GM10248 (cell line): ENCODE measurements around the gene MAD1L1.

Experiments
- CTCF ChIA-PET: fragments of 300-600 bp; sonication (Branson Sonifier 250); formaldehyde crosslinking; extraction: SDS; loops from one replicate; lab custom pipeline; 2021; ENCODE audit warnings: antibody characterized with exemption; lab: Yijun Ruan, JAX
- POLR2A ChIA-PET: fragments of 350-650 bp; sonication (Branson Sonifier 250); formaldehyde crosslinking; extraction: SDS; loops from one replicate; lab custom pipeline; 2020; ENCODE audit warnings: antibody characterized with exemption; lab: Yijun Ruan, JAX
- DNase-seq: peaks from one replicate; pipeline ENCODE4 v3.0.0; 2012; ENCODE audit errors: extremely low spot score
- CTCF ChIP-seq: IDR thresholded peaks from 2 replicates; pipeline ENCODE4 v1.5.1; 2012; ENCODE audit warnings: mild to moderate bottlenecking, low read depth; ENCODE audit errors: extremely low read depth, missing control alignments, control extremely low read depth

The MAD1L1 gene

GRCh38 chr7:1966631-1967200 lies 266.0 kb downstream of the MAD1L1 start:
- no peak for TF ChIP-seq CTCF
- DNase-seq, result no peak
- POLR2A ChIA-PET, result no interaction called here
- CTCF ChIA-PET, result no interaction called here

DNA sequence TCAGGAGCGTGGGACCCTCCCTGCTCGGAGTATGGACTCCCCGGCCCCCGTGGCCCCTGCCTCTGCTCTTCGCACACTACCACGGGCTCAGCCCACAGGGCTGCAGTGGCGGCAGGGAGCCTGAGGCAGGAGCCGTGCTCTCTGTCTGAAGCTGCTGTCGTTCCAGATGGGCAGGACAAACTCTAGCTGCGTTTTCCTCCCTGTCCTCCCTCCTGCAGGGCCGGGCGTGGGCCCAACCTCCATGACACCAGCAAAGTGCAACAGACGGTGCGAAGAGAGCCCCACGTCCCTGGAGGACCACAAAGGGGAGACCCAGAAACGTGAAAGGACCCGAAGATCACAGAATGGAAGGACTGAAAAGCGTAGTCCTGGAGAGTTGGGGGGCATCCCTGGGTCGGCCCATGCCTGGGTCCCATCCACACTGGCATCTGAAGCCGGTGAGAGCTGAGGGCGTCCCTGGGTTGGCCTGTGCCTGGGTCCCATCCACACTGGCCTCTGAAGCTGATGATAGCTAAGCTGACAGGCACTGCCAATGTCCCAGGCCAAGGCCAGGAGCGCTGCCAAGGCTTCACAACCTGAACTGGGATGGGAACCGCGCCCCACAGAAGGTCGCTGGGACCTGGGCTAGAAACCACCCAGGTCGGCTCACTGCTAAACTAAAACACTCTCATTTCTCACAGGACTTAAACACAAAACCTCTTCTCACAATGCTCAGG lies 267.0 kb downstream of the MAD1L1 start:
- POLR2A ChIA-PET, result no interaction called here
- CTCF ChIA-PET, result no interaction called here
- TF ChIP-seq CTCF, result no peak
- DNase-seq, result no peak

GRCh38 chr7:1964913-1965578 lies 267.7 kb downstream of the MAD1L1 start:
- no peak for DNase-seq
- no peak for TF ChIP-seq CTCF
- ChIA-PET CTCF (interaction anchor here (1.5 kb wide), 1 partner anchor 10 kb away, joined by 3 read pairs; no protein-coding TSS in a partner anchor), POLR2A (no interaction called here)

GRCh38 chr7:1964211-1964912 lies 268.4 kb downstream of the MAD1L1 start:
- POLR2A ChIA-PET, result no interaction called here
- no peak for TF ChIP-seq CTCF
- CTCF ChIA-PET, result interaction anchor here (1.5 kb wide), 1 partner anchor 11 kb away, joined by 3 read pairs; no protein-coding TSS in a partner anchor
- DNase-seq, result no peak

GRCh38 chr7:1963575-1963974 lies 269.2 kb downstream of the MAD1L1 start:
- CTCF ChIA-PET, result no interaction called here
- POLR2A ChIA-PET, result no interaction called here
- no peak for DNase-seq
- TF ChIP-seq CTCF, result no peak

- ChIA-PET CTCF (interaction anchor here (1.5 kb wide), 1 partner anchor 56 kb away, joined by 3 read pairs; no protein-coding TSS in a partner anchor), POLR2A (no interaction called here)
- no peak for DNase-seq
- no peak for TF ChIP-seq CTCF
Observed at GRCh38 chr7:1961701-1962276, 271.0 kb downstream of the MAD1L1 start.
